NCI-H2107 (cell line): ENCODE data around the gene OBSCN.

Experiments
- DNase-seq: peaks from one replicate; lab custom pipeline; 2025; lab: John Stamatoyannopoulos, UW

The OBSCN gene

GRCh38 chr1:228190778-228191177, 17.1 kb upstream of the OBSCN start:
- DNase-seq = no peak

- no peak for DNase-seq
Measured at GRCh38 chr1:228194436-228194835, 13.4 kb upstream of the OBSCN start.

- DNase-seq = no peak
Measured at GRCh38 chr1:228194921-228195812, 12.7 kb upstream of the OBSCN start.

GRCh38 chr1:228197555-228198147, 10.2 kb upstream of the OBSCN start:
- DNase-seq = no peak

GRCh38 chr1:228198977-228199590, 8.8 kb upstream of the OBSCN start:
- DNase-seq = no peak

GRCh38 chr1:228204958-228205357, 2.9 kb upstream of the OBSCN start:
- no peak for DNase-seq

GRCh38 chr1:228205526-228206436, 2.1 kb upstream of the OBSCN start:
- no peak for DNase-seq

GRCh38 chr1:228206582-228207351, 1.1 kb upstream of the OBSCN start:
- no peak for DNase-seq

GRCh38 chr1:228207381-228207810, 448 bp upstream of the OBSCN start:
- no peak for DNase-seq

GRCh38 chr1:228208831-228209551, 1.1 kb downstream of the OBSCN start:
- no peak for DNase-seq

GRCh38 chr1:228209657-228210056, 1.8 kb downstream of the OBSCN start:
- DNase-seq = no peak

- no peak for DNase-seq
Measured at GRCh38 chr1:228210076-228210651, 2.3 kb downstream of the OBSCN start.

- no peak for DNase-seq
Measured at GRCh38 chr1:228210712-228211530, 3.1 kb downstream of the OBSCN start.

GRCh38 chr1:228211531-228212414, 3.9 kb downstream of the OBSCN start:
- no peak for DNase-seq

GRCh38 chr1:228212415-228212965, 4.6 kb downstream of the OBSCN start:
- no peak for DNase-seq

- DNase-seq = peak; percentile 69
Measured at GRCh38 chr1:228212966-228213844, 5.4 kb downstream of the OBSCN start.
